Stimulated activated CD4-positive, alpha-beta T cell treated with anti-CD3 and anti-CD28 coated beads, Interleukin-1b, Interleukin-23, amount 100 ng/mL, for 4 hours (primary cell): ENCODE results near the gene FBXW4.

Experiments
- DNase-seq, 2 donors: peaks; one replicate each; pipeline ENCODE4 v3.0.0-alpha.2; 2020; ENCODE audit warnings: low read depth in 2 of 2

The FBXW4 gene

DNA sequence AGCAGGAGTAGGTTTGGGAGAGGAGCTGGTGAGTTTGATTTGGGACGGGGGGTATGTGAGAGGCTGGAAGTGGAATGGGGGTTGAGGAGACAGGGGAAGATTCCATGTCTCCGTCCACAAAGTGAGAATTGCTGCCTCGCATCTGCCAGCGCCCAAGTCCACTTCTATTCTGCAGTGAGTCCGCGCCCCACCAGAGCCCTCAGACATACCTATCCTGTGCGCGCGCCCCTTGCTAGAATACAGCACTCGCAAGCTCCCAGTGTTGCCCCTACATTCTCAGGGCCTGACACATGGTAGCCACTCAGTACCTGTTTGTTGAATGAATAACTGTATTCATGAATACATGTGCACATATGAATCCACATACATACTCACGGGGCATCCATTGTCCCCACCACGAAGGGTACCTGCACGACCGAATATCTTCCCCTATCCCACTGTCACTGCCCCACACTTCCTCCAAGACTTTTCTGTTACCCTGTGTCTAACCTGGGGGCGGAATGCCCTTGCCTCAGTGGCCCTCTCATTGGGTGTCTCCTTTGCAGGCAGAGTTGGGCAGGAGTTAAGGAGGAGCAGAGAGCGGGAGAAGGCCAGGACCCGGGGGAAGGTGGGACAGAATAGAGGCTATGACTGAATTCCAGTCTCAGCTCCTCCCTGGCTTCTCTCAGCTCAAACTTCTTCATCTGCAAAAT is 126.8 kb downstream of the FBXW4 start:
- no peak for DNase-seq

DNA sequence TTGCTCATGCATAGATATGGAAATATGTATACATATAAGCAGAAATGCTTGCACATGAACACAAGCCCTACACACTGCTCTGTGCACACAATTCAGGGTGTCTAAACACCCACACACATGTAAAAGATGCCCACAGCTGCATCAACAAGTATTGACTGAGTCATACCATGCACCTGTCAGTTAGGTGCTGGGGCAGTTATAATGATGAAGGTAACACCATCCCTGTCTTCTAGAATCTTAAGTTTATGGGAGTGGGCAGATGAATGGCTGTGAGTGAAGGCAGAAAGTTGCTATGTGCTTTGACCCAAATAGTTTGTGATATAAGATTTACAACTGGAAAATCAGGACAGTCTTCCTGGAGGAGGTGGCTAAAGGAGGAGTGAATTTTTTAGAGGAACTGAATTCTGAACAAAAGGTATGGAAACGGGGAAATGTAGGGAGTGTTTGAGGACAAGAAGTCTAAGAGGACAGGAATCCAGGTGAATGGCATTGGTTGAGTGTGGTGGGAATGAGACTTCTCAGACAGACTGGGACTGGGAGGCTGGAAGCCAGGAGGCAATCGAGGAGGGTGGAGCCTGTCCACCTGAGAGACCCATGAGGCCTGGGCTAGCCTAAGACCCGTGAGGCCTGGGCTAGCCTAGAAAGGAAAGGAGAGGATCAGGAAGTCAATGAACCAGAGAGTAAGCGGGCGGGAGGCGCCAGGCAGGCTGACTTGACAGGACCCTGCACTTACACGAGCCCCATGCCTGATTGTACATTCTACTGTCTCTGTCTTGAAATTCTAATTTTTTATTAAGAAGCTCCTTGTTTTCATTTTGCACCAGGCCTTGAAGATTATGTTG is 127.6 kb downstream of the FBXW4 start:
- DNase-seq, result no peak

DNA sequence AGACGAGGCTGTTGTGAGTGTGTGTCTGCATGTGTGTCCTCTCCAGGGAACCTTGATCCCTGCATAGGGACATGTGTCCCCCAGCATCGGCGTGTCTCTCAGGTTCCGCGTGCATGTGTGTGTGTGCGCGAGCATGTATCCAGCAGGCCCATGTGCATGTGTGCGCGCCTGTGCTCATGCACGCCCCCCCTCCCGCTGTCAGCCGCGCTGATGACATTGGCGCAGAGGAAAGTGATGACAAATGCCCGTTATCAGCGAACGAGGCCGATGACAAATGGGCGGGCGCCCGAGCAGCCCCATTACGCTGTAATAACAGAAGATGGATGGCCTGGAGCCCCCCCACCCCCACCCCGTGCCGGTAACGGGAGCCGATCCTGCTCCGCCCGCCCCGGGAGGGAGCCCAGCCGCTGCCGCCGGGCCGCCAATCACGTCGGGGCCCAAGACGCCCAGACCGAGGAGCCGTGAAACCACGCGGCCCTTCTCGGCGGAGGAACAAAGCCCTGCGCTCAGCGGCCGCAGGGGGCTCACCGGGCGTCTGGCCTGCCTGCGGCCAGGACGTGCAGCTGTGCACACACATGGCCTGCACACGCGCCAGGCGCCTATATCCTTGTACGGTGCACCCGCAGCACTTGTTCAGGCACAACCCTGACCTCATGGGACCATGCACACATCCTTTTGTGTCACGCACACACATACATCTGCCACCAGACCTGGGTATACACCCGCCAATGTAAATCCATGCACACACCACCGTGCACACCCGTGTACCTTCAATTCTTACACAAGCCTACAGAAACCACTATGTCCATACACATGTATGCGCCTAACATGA is 128.4 kb downstream of the FBXW4 start:
- DNase-seq, result no peak

DNA sequence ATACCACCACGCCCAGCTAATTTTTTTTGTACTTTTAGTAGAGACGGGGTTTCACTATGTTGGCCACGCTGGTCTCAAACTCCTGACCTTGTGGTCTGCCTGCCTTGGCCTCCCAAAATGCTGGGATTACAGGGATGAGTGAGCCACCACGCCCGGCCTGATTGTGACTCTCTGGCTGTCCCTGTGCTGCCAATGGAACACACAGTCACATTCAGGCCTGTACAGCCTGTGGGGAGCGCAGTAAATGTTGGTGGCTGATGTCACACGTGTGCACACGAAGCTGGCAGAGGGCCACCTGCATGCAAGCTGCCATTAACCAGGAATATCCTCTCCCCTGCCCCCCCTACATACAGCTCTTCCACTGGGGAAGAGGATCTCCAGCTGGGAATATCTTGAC is 129.0 kb downstream of the FBXW4 start:
- no peak for DNase-seq

DNA sequence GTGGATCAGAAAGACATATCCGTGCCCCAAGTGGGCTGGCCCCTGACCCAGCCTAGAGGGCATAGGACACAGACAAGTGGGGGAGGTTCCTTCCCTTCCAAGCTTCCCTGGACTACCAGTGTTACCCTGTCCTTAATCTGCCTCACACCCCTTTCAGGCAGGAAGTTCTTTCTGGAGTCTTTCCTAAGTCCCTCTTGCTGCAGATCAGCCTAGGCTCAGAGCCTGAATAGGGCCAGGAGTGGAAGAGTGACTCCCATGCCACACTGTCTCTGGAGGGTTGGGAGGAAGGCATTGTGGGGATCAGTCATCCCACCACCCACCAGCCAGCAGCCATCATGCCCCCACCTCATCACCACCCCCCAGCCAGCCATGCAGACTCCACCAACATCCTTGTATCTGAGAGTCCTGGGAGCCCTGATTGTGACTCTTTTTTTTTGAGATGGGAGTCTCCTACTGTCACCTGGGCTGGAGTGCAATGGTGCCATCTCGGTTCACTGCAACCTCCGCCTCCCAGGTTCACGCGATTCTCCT is 129.5 kb downstream of the FBXW4 start:
- DNase-seq, result no peak

DNA sequence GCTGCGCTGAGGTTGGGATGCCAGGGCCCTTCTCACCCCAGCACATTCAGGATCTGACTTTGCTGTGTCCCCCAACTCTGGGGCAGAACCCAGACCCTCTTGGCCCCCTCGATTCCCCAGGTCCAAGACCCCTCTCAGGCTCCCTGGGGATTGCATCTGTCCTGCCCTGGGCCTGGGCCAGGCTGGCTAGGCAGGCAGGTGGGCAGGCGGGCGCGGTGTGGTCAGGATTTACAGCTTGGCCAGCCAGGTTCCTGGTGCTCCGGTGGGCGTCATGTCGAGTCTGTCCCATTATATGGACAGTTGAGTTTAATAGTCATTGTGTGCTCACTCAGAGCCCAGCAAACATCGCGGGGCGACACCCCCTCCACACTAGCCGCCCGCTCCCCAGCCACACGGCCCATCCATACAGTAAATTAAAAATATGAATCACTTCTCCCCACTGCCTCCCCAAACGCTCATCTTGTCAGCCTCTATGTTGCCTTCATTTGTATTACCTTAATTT is 130.4 kb downstream of the FBXW4 start:
- no peak for DNase-seq

DNA sequence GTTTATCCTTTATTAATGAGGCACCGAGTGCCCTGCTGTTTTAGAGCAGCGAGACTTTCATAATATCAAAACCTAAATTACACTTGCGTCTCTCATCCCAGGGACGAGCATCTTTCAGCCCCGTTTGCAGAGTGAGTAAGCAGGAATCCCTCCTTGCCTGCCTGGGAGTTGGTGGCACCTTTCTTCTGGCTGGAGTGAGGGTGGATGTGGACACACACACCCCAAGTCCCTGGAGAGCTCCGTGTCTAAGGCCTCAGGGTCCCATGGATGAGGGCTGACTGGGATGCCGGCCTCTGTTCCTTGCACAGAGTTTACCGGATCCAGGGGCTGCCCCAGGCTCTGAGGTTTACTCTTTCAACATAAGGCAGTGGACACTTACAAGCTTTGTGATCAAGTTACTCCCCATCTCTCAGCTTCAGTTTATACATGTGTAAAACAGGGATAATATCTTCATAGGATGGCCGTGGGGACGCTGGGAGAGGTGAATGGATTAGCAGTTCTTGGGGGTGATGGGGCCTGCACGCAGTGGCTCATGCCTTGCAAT is 131.4 kb downstream of the FBXW4 start:
- no peak for DNase-seq

DNA sequence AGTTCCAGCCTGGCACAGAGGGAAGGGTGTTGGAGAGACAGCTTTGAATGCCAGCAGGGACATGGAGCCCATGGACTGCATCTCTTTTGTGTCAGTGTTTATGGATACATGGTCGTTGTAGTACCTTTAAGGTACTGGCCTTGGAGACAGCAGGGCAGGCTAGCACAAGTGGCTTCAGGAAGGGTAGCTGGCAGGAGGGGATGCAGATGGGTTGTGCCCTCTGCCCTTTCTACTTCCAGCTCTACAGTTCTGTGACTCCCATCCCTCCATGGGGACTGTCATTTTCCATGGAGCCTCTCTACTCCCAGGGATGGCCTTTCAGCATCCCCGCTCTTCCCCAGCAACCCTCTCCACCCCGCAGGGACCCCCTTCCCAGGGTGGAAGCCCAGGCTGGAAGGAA is 132.0 kb downstream of the FBXW4 start:
- no peak for DNase-seq

DNA sequence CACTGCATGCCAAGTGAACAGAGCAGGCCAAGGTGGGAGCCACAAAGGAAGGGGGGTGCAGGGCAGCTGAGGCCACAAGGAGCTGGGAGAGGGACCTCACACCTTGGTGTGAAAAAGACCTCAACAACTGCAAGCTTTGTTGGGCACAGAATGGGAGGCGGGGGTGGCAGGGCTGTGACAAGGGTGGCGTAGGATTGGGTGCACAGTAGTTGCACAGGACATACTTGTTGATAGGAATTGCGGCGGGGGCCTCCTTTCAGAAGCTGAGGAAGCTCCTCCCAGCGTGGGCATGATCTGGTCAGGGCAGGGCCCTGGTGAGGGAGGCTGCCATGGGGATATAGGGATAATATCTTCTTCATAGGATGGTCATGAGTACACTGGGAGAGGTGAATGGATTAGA is 132.7 kb downstream of the FBXW4 start:
- no peak for DNase-seq

DNA sequence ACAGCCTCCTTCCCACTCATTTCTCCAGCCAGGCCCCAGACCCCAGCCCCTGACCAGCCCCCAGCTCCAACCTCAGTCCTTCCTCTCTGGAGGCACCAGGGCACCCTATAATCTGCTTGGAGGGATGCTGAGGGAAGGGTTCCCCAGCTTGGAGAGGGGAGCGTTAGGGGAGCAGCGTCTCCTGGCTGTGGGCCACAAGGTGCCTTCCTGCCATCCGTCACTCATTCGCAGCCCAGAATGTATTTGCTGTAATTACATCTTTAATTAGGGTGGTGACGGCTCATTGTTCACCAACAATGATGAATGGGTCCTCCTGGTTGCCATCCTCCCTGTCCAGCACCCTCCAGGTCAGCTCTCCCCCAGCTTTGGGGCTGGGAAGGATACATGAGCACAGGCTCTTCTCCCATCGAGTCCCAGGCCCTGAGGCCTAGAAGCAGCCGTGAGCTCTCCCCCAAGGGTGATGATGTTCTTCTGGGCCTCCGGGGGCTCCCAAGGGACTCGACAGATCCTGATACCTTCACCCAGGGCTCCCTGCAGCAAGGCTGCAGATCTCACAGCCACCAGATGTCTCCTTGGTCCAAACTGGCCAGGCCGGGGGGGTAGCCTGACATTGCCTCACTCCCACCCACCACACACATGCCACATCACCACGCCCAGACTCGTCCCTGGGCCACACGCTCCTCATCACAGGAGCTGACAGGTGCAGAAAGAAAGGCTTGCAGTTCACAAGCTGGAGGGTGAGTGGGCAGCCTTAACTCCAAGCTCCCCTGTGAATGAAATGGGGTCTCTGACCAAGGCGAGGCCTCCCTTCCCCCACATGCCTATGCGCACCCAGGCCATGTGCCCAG is 133.7 kb downstream of the FBXW4 start:
- DNase-seq, result no peak
